ENCODE measurements around the gene GADD45A.
"Not testable (repeated sequence)": the region's sequence is repeated elsewhere in the genome, so short reads cannot be mapped to it uniquely, and the experiment has no call there.

GADD45A gene

GRCh38 chr1:67724928-67725560 lies 40.0 kb downstream of the GADD45A start:
- Histone ChIP-seq H3K4me1 (peaks cover 5% of the 10 kb centered on the region), H3K9me3 (no peaks in the 10 kb centered on the region), H3K4me3 (no peak overlapping the region), H3K27me3 (ENCODE audit: low read depth) (no peaks in the 10 kb centered on the region), H3K36me3 (replicated peaks) (no peaks in the 10 kb centered on the region)
- in situ Hi-C loops (cut with MboI; ENCODE audit: low sequenced_read_pairs) = no loop called here
- peak; percentile 13 to 44 for DNase-seq (ENCODE audit: low spot score in 2 of 2)

GRCh38 chr1:67726224-67726623 lies 41.2 kb downstream of the GADD45A start:
- no peak for DNase-seq (ENCODE audit: low spot score in 2 of 2)
- no peaks in the 10 kb centered on the region for H3K36me3 ChIP-seq (replicated peaks)
- in situ Hi-C loops (cut with MboI; ENCODE audit: low sequenced_read_pairs) = no loop called here

GRCh38 chr1:67729872-67730271 lies 44.9 kb downstream of the GADD45A start:
- in situ Hi-C loops (cut with MboI; ENCODE audit: low sequenced_read_pairs) = no loop called here
- Histone ChIP-seq H3K4me3 (no peak overlapping the region), H3K4me1 (peaks cover 13% of the 10 kb centered on the region), H3K9me3 (no peaks in the 10 kb centered on the region), H3K27me3 (ENCODE audit: low read depth) (no peaks in the 10 kb centered on the region), H3K36me3 (replicated peaks) (no peaks in the 10 kb centered on the region)
- no peak for DNase-seq (ENCODE audit: low spot score in 2 of 2)

More at GRCh38 chr1:67726224-67726623, 41.2 kb downstream of the GADD45A start:
- Histone ChIP-seq H3K4me1 (peaks cover 6% of the 10 kb centered on the region), H3K9me3 (no peaks in the 10 kb centered on the region), H3K27me3 (ENCODE audit: low read depth) (no peaks in the 10 kb centered on the region), H3K4me3 (no peak overlapping the region)

- H3K4me3 ChIP-seq; H3K9me3 ChIP-seq; H3K27me3 ChIP-seq (ENCODE audit: low read depth); H3K36me3 ChIP-seq (replicated peaks); DNase-seq (ENCODE audit: low spot score in 2 of 2); in situ Hi-C loops (cut with MboI; ENCODE audit: low sequenced_read_pairs): not testable (repeated sequence)
- H3K4me1 ChIP-seq = peaks cover 13% of the 10 kb centered on the region
Observed at GRCh38 chr1:67730312-67730711, 45.3 kb downstream of the GADD45A start.

GRCh38 chr1:67731322-67731721 lies 46.3 kb downstream of the GADD45A start:
- Histone ChIP-seq H3K36me3 (replicated peaks) (no peaks in the 10 kb centered on the region), H3K4me1 (peaks cover 13% of the 10 kb centered on the region), H3K27me3 (ENCODE audit: low read depth) (no peaks in the 10 kb centered on the region), H3K4me3 (no peak overlapping the region), H3K9me3 (no peaks in the 10 kb centered on the region)
- in situ Hi-C loops (cut with MboI; ENCODE audit: low sequenced_read_pairs) = no loop called here
- no peak for DNase-seq (ENCODE audit: low spot score in 2 of 2)

GRCh38 chr1:67732750-67733151 lies 47.8 kb downstream of the GADD45A start:
- no peaks in the 10 kb centered on the region for H3K9me3 ChIP-seq
- no peak for DNase-seq (ENCODE audit: low spot score in 2 of 2)
- H3K4me3 ChIP-seq = no peak overlapping the region
- no peaks in the 10 kb centered on the region for H3K27me3 ChIP-seq (ENCODE audit: low read depth)
- H3K36me3 ChIP-seq (replicated peaks) = no peaks in the 10 kb centered on the region
- in situ Hi-C loops (cut with MboI; ENCODE audit: low sequenced_read_pairs) = no loop called here
- H3K4me1 ChIP-seq = peaks cover 13% of the 10 kb centered on the region

- no peaks in the 10 kb centered on the region for H3K36me3 ChIP-seq (replicated peaks)
- no peak for DNase-seq (ENCODE audit: low spot score in 2 of 2)
- no peak overlapping the region for H3K4me3 ChIP-seq
- H3K27me3 ChIP-seq (ENCODE audit: low read depth) = no peaks in the 10 kb centered on the region
- H3K9me3 ChIP-seq = no peaks in the 10 kb centered on the region
- peaks cover 13% of the 10 kb centered on the region for H3K4me1 ChIP-seq
- in situ Hi-C loops (cut with MboI; ENCODE audit: low sequenced_read_pairs) = no loop called here
Observed at GRCh38 chr1:67733681-67734322, 48.8 kb downstream of the GADD45A start.

- no peak overlapping the region for H3K4me3 ChIP-seq
- in situ Hi-C loops (cut with MboI; ENCODE audit: low sequenced_read_pairs) = no loop called here
- no peak for DNase-seq (ENCODE audit: low spot score in 2 of 2)
- H3K36me3 ChIP-seq (replicated peaks) = no peaks in the 10 kb centered on the region
- peaks cover 13% of the 10 kb centered on the region for H3K4me1 ChIP-seq
- H3K27me3 ChIP-seq (ENCODE audit: low read depth) = no peaks in the 10 kb centered on the region
- H3K9me3 ChIP-seq = no peaks in the 10 kb centered on the region
Observed at GRCh38 chr1:67734323-67734690, 49.3 kb downstream of the GADD45A start.

GRCh38 chr1:67735206-67735605 lies 50.2 kb downstream of the GADD45A start:
- no peak overlapping the region for H3K4me3 ChIP-seq
- in situ Hi-C loops (cut with MboI; ENCODE audit: low sequenced_read_pairs) = no loop called here
- H3K36me3 ChIP-seq (replicated peaks) = no peaks in the 10 kb centered on the region
- H3K4me1 ChIP-seq = peaks cover 13% of the 10 kb centered on the region
- no peaks in the 10 kb centered on the region for H3K9me3 ChIP-seq
- no peak for DNase-seq (ENCODE audit: low spot score in 2 of 2)
- no peaks in the 10 kb centered on the region for H3K27me3 ChIP-seq (ENCODE audit: low read depth)

GRCh38 chr1:67735806-67736627 lies 51.0 kb downstream of the GADD45A start:
- no peak overlapping the region for H3K4me3 ChIP-seq
- H3K36me3 ChIP-seq (replicated peaks) = no peaks in the 10 kb centered on the region
- peaks cover 13% of the 10 kb centered on the region for H3K4me1 ChIP-seq
- H3K9me3 ChIP-seq = no peaks in the 10 kb centered on the region
- DNase-seq (ENCODE audit: low spot score in 2 of 2) = no peak
- H3K27me3 ChIP-seq (ENCODE audit: low read depth) = no peaks in the 10 kb centered on the region
- in situ Hi-C loops (cut with MboI; ENCODE audit: low sequenced_read_pairs) = no loop called here

GRCh38 chr1:67736750-67737149 lies 51.7 kb downstream of the GADD45A start:
- DNase-seq (ENCODE audit: low spot score in 2 of 2) = no peak
- in situ Hi-C loops (cut with MboI; ENCODE audit: low sequenced_read_pairs) = no loop called here
- Histone ChIP-seq H3K4me3 (no peak overlapping the region), H3K4me1 (peaks cover 6% of the 10 kb centered on the region), H3K36me3 (replicated peaks) (no peaks in the 10 kb centered on the region), H3K27me3 (ENCODE audit: low read depth) (no peaks in the 10 kb centered on the region), H3K9me3 (no peaks in the 10 kb centered on the region)

- Histone ChIP-seq H3K4me1 (no peaks in the 10 kb centered on the region), H3K9me3 (no peaks in the 10 kb centered on the region), H3K36me3 (replicated peaks) (no peaks in the 10 kb centered on the region), H3K27me3 (ENCODE audit: low read depth) (no peaks in the 10 kb centered on the region), H3K4me3 (no peak overlapping the region)
- no peak for DNase-seq (ENCODE audit: low spot score in 2 of 2)
- in situ Hi-C loops (cut with MboI; ENCODE audit: low sequenced_read_pairs) = no loop called here
Observed at GRCh38 chr1:67737875-67738274, 52.9 kb downstream of the GADD45A start.

All from HAP-1 (cell line).